Neuronal stem cell (in vitro differentiated cells): ENCODE measurements around the gene PFDN6.

Experiments used
- DNase-seq: peaks from one replicate; pipeline ENCODE4 v3.0.0-alpha.2; 2013; ENCODE audit warnings: low spot score
- H2AFZ ChIP-seq: one replicate; pipeline ENCODE4 v1.6.1; 2013; ENCODE audit warnings: mild to moderate bottlenecking, low read length, inconsistent platforms
- H2AK5ac ChIP-seq: 2 replicates; pipeline ENCODE4 v1.6.1; 2013; ENCODE audit warnings: low read depth, mild to moderate bottlenecking, inconsistent platforms, low read length, moderate library complexity, mixed read lengths
- H2BK120ac ChIP-seq: 2 replicates; pipeline ENCODE4 v1.6.1; 2013; ENCODE audit warnings: low read depth, mild to moderate bottlenecking, inconsistent platforms, low read length, moderate library complexity, mixed read lengths
- H2BK12ac ChIP-seq: one replicate; pipeline ENCODE4 v1.6.1; 2013; ENCODE audit warnings: low read length, inconsistent platforms
- H2BK15ac ChIP-seq: 2 replicates; pipeline ENCODE4 v1.6.1; 2013; ENCODE audit warnings: mild to moderate bottlenecking, low read length, inconsistent platforms, mixed read lengths
- H2BK5ac ChIP-seq: one replicate; pipeline ENCODE4 v1.6.1; 2013; ENCODE audit warnings: inconsistent platforms, mild to moderate bottlenecking, low read length, moderate library complexity
- H3K14ac ChIP-seq: one replicate; pipeline ENCODE4 v1.6.1; 2013; ENCODE audit warnings: low read length, inconsistent platforms
- H3K18ac ChIP-seq: 2 replicates; pipeline ENCODE4 v1.6.1; 2013; ENCODE audit warnings: low read length, inconsistent platforms
- H3K23ac ChIP-seq: 2 replicates; pipeline ENCODE4 v1.6.1; 2013; ENCODE audit warnings: low read depth, mild to moderate bottlenecking, mixed read lengths, low read length, inconsistent platforms; ENCODE audit not compliant: poor library complexity
- H3K27ac ChIP-seq: replicated peaks from 3 replicates; pipeline ENCODE4 v1.5.1; 2013; ENCODE audit warnings: low read length, inconsistent platforms
- H3K27me3 ChIP-seq, 3 experiments: 2 replicates each; pipeline ENCODE4 v1.6.1; 2013; ENCODE audit warnings: low read length in 3 of 3, mild to moderate bottlenecking in 2 of 3, inconsistent platforms in 1 of 3, low read depth in 1 of 3, mixed read lengths in 1 of 3, moderate library complexity in 1 of 3; ENCODE audit not compliant: control insufficient read depth in 3 of 3, insufficient read depth in 3 of 3
- H3K36me3 ChIP-seq, 2 donors: replicated peaks in 1 of 2; 2 replicates each; pipeline ENCODE4 v1.6.1; 2013; ENCODE audit warnings: low read length in 2 of 2; ENCODE audit not compliant: control insufficient read depth in 2 of 2, insufficient read depth in 2 of 2
- H3K4ac ChIP-seq: 2 replicates; pipeline ENCODE4 v1.6.1; 2013; ENCODE audit warnings: inconsistent platforms, mild to moderate bottlenecking, low read length, moderate library complexity
- H3K4me1 ChIP-seq, 2 donors: 1 replicate in 1 of 2; 2 replicates in 1 of 2; pipeline ENCODE4 v1.6.1; 2013; ENCODE audit warnings: low read length in 2 of 2, low read depth in 1 of 2; ENCODE audit not compliant: control insufficient read depth in 2 of 2, insufficient read depth in 1 of 2
- H3K4me2 ChIP-seq: one replicate; pipeline ENCODE4 v1.6.1; 2013; ENCODE audit warnings: mild to moderate bottlenecking, low read length, inconsistent platforms; ENCODE audit not compliant: insufficient read depth, poor library complexity, severe bottlenecking
- H3K4me3 ChIP-seq, 2 donors: 2 replicates each; pipeline ENCODE4 v1.5.1; 2013; ENCODE audit warnings: low read length in 2 of 2, mild to moderate bottlenecking in 2 of 2, inconsistent platforms in 1 of 2, moderate library complexity in 1 of 2
- H3K79me1 ChIP-seq: one replicate; pipeline ENCODE4 v1.6.1; 2013; ENCODE audit warnings: low read depth, mild to moderate bottlenecking, inconsistent platforms, low read length, moderate library complexity
- H3K9ac ChIP-seq: one replicate; pipeline ENCODE4 v1.6.1; 2013; ENCODE audit warnings: mild to moderate bottlenecking, low read depth, low read length, inconsistent platforms; ENCODE audit not compliant: poor library complexity
- H3K9me3 ChIP-seq, 2 donors: replicated peaks in 1 of 2; 2 replicates each; pipeline versions ENCODE3 to v1.6.1; 2013; ENCODE audit warnings: low read length in 2 of 2, mild to moderate bottlenecking in 2 of 2, inconsistent platforms in 1 of 2, low read depth in 1 of 2, mixed read lengths in 1 of 2, moderate library complexity in 1 of 2; ENCODE audit not compliant: control insufficient read depth in 2 of 2, insufficient read depth in 1 of 2
- H4K8ac ChIP-seq: one replicate; pipeline ENCODE4 v1.6.1; 2013; ENCODE audit warnings: low read depth, mild to moderate bottlenecking, inconsistent platforms, low read length, moderate library complexity
- H4K91ac ChIP-seq: one replicate; pipeline ENCODE4 v1.6.1; 2013; ENCODE audit warnings: low read length, low read depth, mild to moderate bottlenecking, inconsistent platforms; ENCODE audit not compliant: poor library complexity
- WGBS, 2 donors: extraction: QIAGEN DNeasy Blood & Tissue Kit; methylation state at CpG; one replicate each; pipeline ENCODE4 v1.1.7; 2013; ENCODE audit warnings: missing lambda C conversion rate in 2 of 2, mixed read lengths in 1 of 2; ENCODE audit not compliant: insufficient read length in 2 of 2, insufficient replicate concordance in 1 of 2; ENCODE audit errors: extremely low coverage in 2 of 2; 5-methylcytosine and 5-hydroxymethylcytosine counted together

PFDN6 gene

GRCh38 chr6:33297956-33298772, 8.8 kb downstream of the PFDN6 start:
- peak overlapping the region; percentile 94 for H3K23ac ChIP-seq
- no CpG with 5 or more reads among the region's 42 CpGs for WGBS, 2 donors

GRCh38 chr6:33298773-33299236, 9.4 kb downstream of the PFDN6 start, which contains the start of gene RGL2:
TSS of gene RGL2 (minus strand) at chr6:33298942. CDS start at chr6:33298610, 332 bp downstream.
- Histone ChIP-seq H3K23ac (peak within 1 kb of the TSS; percentile 94), H2BK120ac (no peak within 1 kb of the TSS), H4K8ac (no peak within 1 kb of the TSS), H3K79me1 (peaks cover 6% of the 10 kb centered on the region), H2BK12ac (no peak within 1 kb of the TSS), H3K4me2 (peak within 1 kb of the TSS; percentile 99), H3K14ac (peak within 1 kb of the TSS; percentile 97), H2AFZ (peak within 1 kb of the TSS; percentile 78), H3K27me3 (no peaks in the 10 kb centered on the region), H2BK5ac (peak within 1 kb of the TSS; percentile 96), H2AK5ac (peak within 1 kb of the TSS; percentile 51), H3K4ac (no peak within 1 kb of the TSS), H3K18ac (peak within 1 kb of the TSS; percentile 99), H3K27ac (peak within 1 kb of the TSS; percentile 99), H3K4me3 (peak within 1 kb of the TSS; percentile 53 to 94), H2BK15ac (peak within 1 kb of the TSS; percentile 60), H3K36me3 (peaks cover 6 to 49% of the 10 kb centered on the region in 2 donors), H3K4me1 (peaks cover 5 to 6% of the 10 kb centered on the region in 2 donors), H3K9me3 (no peaks in the 10 kb centered on the region), H3K9ac (peak within 1 kb of the TSS; percentile 99), H4K91ac (no peak within 1 kb of the TSS)
- WGBS, 2 donors, result no CpG with 5 or more reads among the region's 34 CpGs
- no peak for DNase-seq

More at GRCh38 chr6:33297956-33298772, 8.8 kb downstream of the PFDN6 start:
- peaks cover 6% of the 10 kb centered on the region for H3K79me1 ChIP-seq
- H2BK15ac ChIP-seq, result peak overlapping the region; percentile 60
- H3K27ac ChIP-seq, result peak overlapping the region; percentile 76
- no peak overlapping the region for H2BK12ac ChIP-seq
- H3K9me3 ChIP-seq, result no peaks in the 10 kb centered on the region
- H3K18ac ChIP-seq, result peak overlapping the region; percentile 96
- peak overlapping the region; percentile 53 to 94 for H3K4me3 ChIP-seq
- peak overlapping the region; percentile 96 for H2BK5ac ChIP-seq
- no peaks in the 10 kb centered on the region for H3K27me3 ChIP-seq
- peak; percentile 79 for DNase-seq
- H3K4me1 ChIP-seq, result peaks cover 5 to 6% of the 10 kb centered on the region in 2 donors
- H4K8ac ChIP-seq, result no peak overlapping the region
- H2AFZ ChIP-seq, result peak overlapping the region; percentile 53
- no peak overlapping the region for H4K91ac ChIP-seq
- peak overlapping the region; percentile 34 for H2AK5ac ChIP-seq
- no peak overlapping the region for H2BK120ac ChIP-seq
- no peak overlapping the region for H3K4ac ChIP-seq
- peak overlapping the region; percentile 95 for H3K9ac ChIP-seq
- H3K4me2 ChIP-seq, result peak overlapping the region; percentile 99
- no peak overlapping the region for H3K14ac ChIP-seq
- H3K36me3 ChIP-seq, result peaks cover 7 to 49% of the 10 kb centered on the region in 2 donors

- Histone ChIP-seq H3K36me3 (peaks cover 7 to 48% of the 10 kb centered on the region in 2 donors), H3K27me3 (no peaks in the 10 kb centered on the region), H3K23ac (peak overlapping the region; percentile 94), H2BK15ac (no peak overlapping the region), H2BK5ac (peak overlapping the region; percentile 96), H4K8ac (no peak overlapping the region), H2AK5ac (peak overlapping the region; percentile 51), H4K91ac (no peak overlapping the region), H3K27ac (peak overlapping the region; percentile 99), H3K4me3 (peak overlapping the region; percentile 53 to 94), H2BK120ac (no peak overlapping the region), H3K4me2 (peak overlapping the region; percentile 99), H3K9me3 (no peaks in the 10 kb centered on the region), H3K4ac (no peak overlapping the region), H2AFZ (peak overlapping the region; percentile 53), H3K79me1 (peaks cover 6% of the 10 kb centered on the region), H3K18ac (peak overlapping the region; percentile 99), H3K4me1 (peaks cover 5 to 6% of the 10 kb centered on the region in 2 donors), H3K9ac (peak overlapping the region; percentile 99), H3K14ac (peak overlapping the region; percentile 97), H2BK12ac (no peak overlapping the region)
- WGBS, 2 donors, result no CpG with 5 or more reads among the region's 54 CpGs
- peak; percentile 85 for DNase-seq
Measured at GRCh38 chr6:33299237-33299944, 10.0 kb downstream of the PFDN6 start.
